Fibroblast of skin of back (primary cell): ENCODE data around the gene ZNF644.
"Not testable (repeated sequence)": the region's sequence is repeated elsewhere in the genome, so short reads cannot be mapped to it uniquely, and the experiment has no call there.

ENCODE experiments used
- DNase-seq: peaks from one replicate; pipeline ENCODE4 v3.0.0-alpha.2; 2013

Gene ZNF644

GRCh38 chr1:90986953-90987352 lies 34.9 kb downstream of the ZNF644 start:
- no peak for DNase-seq

- DNase-seq, result no peak
Measured at GRCh38 chr1:90977522-90977921, 44.3 kb downstream of the ZNF644 start.

GRCh38 chr1:90973897-90974798 lies 47.7 kb downstream of the ZNF644 start:
- peak; percentile 33 for DNase-seq

- DNase-seq, result no peak
Measured at GRCh38 chr1:90970208-90970607, 51.6 kb downstream of the ZNF644 start.

DNA sequence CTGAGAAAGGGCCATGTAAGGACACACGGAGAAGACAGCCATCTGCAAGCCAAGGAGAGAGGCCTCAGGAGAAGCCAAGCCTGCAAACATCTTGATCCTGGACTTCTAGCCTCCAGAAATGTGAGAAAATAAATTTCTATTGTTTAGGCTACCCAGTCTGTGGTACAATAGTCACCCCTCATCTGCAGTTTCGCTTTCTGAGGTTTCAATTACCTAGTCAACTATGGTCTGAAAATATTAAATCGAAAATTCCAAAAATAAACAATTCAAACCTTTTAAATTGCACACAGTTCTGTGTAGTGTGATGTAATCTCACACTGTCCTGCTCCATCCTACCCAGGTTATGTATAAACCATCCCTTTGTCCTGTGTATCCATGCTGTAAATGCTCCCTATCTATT lies 52.6 kb downstream of the ZNF644 start:
- DNase-seq, result no peak

- DNase-seq, result peak; percentile 29
Measured at GRCh38 chr1:90964444-90965035, 57.3 kb downstream of the ZNF644 start.

- DNase-seq, result peak; percentile 32
Measured at GRCh38 chr1:90963651-90964050, 58.2 kb downstream of the ZNF644 start.

GRCh38 chr1:90963236-90963635 lies 58.6 kb downstream of the ZNF644 start:
- no peak for DNase-seq

- peak; percentile 11 for DNase-seq
Measured at GRCh38 chr1:90959352-90960206, 62.3 kb downstream of the ZNF644 start.

DNA sequence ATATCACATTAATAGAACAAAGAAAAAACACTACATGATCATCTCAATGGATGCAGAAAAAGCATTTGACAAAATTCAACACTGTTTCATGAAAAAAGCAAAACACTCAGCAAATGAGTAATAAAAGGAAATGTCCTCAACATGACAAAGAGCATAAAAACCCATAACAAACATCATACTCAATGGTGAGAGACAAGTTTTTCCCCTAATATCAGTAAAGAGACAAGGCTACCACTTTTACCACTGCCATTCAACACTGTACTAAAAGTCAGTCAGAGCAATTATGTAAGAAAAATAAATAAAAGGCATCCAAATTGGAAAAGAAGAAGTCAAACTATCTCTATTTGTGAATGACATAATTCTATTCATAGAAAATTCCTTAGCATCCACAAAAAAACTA lies 64.3 kb downstream of the ZNF644 start:
- peak; percentile 28 for DNase-seq

DNA sequence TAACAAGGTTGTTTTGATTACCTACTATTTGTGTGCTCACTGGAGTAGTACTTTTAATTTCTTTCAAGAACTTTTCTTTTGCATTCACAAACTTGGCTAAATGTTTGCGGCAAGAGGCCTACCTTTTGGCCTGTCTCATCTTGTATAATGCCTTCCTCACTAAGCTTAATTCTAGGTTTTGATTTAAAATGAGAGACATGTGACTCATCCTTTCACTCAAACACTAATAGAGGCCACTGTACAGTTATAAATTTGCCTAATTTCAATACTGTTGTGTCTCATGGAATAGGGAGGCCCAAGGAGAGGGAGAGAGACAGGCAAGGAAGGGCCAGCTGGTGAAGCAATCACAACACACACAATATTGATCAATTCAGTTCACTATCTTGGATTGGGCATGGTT lies 66.1 kb downstream of the ZNF644 start:
- no peak for DNase-seq

GRCh38 chr1:90952906-90953305 lies 68.9 kb downstream of the ZNF644 start:
- DNase-seq, result no peak

- no peak for DNase-seq
Measured at GRCh38 chr1:90951009-90951408, 70.8 kb downstream of the ZNF644 start.

GRCh38 chr1:90948301-90948700 lies 73.5 kb downstream of the ZNF644 start:
- no peak for DNase-seq

DNA sequence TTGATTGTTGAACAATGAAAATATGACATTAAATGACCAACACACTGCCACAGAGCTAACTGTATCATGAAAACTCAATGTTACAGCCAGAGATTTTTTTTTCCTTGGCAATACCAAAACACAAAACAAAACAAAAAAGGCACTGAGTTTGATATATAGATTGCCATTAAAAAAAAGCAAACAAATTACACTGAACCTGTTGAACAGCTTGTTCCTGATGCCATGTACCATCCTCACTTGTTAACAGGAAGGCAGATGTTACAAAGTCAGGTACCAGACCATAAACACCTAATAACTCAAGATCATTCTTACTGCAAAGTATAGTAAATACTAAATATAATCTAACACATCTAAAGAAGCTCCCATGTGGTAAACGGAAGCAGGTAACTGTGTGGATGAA lies 75.2 kb downstream of the ZNF644 start:
- DNase-seq, result no peak

- no peak for DNase-seq
Measured at GRCh38 chr1:90945287-90945686, 76.5 kb downstream of the ZNF644 start.

DNA sequence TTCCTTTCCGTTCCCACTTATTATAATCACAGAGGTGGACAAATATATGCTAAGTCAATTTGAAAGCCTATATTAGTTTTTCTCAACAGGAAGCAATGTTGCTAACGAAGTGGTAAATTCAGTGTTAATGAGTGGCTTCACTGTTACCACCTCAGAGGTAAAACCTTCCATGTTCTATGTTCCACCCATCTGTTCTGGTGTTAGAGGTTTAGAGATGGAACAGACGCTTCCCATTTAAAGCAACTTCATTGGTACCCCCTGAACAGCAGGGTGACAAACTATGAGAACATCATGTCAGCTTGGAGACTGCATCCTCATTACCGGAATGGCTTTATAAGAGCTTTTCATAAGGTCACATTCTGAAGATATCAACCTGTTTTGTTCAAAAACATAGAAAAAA lies 77.9 kb downstream of the ZNF644 start:
- no peak for DNase-seq

GRCh38 chr1:90940746-90941145 lies 81.1 kb downstream of the ZNF644 start:
- DNase-seq, result no peak

DNA sequence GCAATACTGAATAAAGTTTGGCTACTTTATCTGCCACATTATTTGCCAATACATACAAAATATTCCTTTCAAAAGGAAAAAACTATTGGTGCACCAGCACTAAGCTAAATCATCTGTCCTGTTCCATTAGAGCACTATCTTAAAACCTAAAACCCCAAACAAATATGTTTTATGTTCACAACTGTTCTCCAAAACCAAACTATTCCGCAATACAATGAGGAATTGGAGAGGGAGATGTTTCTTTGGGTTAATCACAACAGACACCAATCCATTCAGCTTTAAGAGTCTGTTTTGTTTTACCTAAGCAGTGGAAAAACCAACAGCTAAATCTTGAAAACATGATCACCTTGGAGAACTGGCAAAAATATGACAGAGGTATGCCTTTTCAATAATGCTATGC lies 85.1 kb downstream of the ZNF644 start:
- DNase-seq, result no peak

GRCh38 chr1:90936061-90936460 lies 85.8 kb downstream of the ZNF644 start:
- peak; percentile 10 for DNase-seq

DNA sequence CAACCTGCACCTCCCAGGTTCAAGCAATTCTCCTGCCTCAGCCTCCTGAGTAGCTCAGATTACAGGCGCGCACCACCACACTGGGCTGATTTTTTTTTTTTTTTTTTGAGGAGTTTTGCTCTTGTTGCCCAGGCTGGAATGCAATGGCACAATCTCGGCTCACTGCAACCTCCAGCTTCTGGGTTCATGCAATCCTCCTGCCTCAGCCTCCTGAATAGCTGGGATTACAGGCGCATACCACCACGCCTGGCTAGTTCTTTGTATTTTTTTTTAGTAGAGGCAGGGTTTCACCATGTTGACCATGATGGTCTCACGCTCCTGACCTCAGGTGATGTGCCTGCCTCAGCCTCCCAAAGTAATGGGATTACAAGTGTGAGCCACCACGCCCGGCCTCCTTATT lies 93.6 kb downstream of the ZNF644 start:
- DNase-seq, result not testable (repeated sequence)

GRCh38 chr1:90927674-90928073 lies 94.2 kb downstream of the ZNF644 start:
- DNase-seq, result not testable (repeated sequence)

DNA sequence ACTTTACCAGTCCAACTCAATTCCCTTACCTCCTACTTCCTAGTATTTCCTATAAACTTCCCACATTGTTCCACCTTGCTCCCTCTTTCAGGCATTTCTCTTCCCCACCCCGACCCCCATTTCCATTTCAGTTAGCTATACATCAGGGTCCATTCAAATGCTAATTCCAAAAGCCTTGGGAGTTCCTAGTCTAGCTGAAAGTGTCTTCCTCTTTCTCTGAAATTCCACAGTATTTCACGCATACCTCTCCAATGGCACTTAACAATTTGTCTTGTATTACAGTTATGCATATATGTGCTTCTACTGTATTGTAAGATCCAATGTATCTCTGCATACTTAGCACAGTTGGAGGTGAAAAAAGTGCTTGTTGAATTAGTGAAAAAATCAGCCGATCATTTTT lies 94.9 kb downstream of the ZNF644 start:
- no peak for DNase-seq
